Inflammatory macrophage (primary cell): ENCODE data around the gene SLC47A2.

Experiments used
- DNase-seq, 2 donors: peaks; one replicate each; pipeline ENCODE4 v3.0.0-alpha.2; 2020 to 2022

Gene SLC47A2

DNA sequence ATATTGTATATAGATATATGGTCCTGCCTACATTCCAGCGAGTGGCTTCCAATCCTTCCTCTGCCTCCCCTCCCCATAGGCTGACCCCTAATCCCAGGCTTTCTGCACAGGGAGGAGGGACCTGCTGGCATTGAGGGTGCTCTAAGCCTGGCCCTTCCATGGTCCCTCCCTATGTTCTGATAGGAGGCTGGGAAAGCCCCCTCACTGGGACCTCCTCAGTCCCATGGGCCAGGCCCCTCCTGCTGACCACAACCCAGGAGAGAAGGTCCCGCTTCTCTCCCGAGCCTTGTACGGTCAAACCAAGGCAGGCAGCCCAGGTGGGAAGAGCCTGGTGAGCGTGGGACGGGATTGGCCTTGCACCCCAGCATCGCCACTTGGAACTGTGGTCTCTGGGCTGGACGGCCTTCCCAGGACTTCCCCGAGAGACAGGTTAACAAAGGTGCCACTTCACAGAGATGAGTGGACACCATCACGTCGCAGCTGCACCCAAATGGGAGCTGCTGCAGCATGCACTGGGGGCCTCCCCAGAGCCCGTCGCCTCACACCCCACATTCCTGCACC is 30.9 kb upstream of the SLC47A2 start:
- DNase-seq, result no peak

DNA sequence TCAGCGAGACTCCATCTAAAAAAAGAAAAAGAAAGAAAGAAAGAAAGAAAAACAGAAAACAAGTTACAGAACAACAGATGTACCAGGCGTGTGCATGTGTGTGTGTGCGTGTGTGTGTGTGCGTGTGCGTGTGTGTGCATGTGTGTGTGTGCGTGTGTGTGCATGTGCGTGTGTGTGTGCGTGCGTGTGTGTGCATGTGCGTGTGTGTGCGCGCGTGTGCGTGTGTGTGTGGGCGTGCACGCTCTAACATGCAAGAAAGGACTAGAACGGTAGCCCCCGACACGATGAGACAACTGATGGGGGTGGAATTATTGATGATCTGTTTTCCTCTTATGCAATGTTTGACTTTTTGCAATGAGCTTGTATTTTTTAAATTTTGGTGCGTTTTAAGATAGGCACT is 30.1 kb upstream of the SLC47A2 start:
- no peak for DNase-seq

DNA sequence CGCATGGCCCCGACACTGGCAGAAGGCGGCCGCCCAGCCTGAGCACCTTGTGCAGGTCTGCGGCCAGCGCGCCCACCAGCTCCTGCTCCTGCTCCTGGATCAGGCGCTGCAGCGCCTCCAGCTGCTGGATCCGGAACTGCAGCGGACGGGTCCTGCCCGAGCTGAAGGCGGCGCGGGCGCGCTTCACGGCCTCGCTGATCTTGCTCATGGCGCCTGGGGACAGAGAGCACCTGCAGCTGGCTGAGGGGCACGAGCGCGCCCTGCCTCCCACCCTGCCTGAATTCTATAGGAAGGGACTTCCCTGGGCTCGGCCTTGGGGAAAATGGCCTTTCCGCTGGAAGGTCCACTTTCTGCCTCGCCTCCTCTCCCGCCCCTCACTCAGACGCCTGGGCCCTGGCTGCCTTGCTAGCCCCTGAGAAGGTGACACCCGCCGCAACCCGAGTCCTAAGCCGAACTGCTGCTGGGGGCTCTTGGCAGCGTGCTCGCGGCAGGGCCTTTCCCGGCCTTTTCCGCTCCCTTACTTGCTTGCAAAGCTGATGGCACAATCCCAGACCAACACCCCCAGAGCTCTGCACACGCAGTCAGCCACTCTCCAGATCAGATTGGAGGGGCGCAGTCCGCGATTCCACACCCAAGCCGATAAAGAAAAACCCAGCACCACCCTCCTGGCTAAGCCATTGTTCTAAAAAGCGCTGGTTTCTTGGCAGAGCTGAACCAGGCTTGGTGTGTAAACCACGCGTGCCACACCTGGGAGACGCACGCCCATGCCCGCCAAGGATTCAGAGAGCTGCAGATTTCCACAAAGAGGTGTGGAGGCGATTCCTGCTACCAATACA is 28.8 kb upstream of the SLC47A2 start:
- DNase-seq, result peak; percentile 77 to 84

DNA sequence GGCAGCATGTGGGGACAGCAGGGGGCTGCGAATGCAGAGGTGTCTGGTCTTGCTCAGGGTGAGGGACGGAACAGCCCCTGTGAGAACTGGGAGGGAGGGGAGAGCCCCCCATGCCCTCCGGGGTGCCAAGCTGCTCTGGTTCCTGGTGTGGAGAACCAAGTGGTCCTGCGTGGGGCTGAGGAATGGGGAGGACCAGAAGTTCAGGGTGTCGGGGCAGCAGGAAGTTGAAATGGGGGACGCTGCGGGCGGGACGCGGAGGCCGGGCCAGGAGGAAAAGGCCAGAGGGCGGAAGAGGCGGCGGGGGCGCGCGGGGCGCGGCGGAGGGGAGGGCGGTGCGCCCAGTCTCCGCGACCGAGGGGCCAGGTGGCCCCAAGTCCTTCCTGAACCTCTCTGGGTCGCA is 28.1 kb upstream of the SLC47A2 start:
- DNase-seq, result no peak

DNA sequence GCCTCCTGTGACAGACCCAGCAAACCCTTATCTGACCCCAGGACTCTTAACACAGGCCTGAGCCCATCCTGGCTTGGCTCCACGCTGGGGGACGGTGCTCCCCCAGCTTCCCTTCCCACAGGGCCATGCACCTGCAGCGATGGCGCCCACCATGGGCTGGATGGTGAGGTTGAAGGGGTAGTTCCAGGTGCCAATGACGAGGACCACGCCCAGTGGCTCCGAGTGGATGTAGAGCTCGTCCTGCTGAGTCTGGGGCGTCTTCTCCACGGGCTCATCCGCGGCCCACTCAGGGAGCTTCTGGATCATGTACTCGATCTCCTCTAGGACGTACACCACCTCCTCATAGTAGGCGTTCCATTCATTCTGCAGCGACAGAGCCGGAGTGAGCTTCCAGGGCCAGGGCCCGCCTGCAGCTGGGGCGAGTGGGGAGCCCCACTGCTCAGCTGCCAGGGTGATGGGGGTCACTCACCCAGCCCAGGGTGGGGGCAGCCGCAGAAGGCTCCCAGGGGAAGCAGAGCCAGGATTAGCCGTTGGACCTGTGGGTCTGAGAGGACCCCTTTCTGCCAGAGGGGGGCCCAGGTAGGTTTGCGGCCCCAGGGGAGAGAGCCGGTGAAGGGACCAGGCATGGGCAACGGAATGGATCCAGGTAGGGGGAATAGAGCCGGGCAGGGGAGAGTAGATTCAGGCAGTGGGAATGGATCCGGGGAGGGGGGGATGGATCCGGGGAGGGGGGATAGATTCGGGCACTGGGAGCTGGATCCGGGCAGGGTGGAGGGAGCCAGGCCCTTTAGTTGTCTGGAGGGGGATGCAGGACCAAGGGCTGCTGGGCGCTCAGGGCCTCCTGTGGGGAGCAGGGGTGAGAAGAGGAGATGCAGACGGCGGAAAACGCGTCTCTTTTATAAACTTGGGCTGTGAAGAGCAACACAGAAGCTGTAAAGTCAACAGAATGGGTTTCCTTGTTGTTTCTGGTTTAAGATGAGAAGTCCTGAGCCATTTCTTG is 27.0 kb upstream of the SLC47A2 start:
- no peak for DNase-seq

DNA sequence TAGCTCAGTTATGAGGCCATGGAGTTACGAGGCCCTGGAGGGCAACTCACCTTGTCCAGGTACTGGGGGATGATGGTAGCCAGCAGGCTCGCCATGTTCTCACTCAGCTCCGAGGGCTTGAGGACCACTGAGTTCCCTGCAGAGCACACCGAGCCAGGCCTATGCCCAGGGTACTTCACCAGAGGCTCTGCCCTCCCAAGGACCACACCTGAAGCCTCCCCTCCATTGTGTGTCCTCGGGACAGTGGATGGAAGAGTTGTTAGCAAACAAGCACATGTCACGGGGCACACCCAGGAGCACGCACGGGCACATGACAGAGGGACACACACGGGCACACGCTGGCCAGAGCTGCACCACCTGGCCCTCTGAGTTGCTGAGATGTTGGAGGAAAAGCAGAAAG is 26.1 kb upstream of the SLC47A2 start:
- DNase-seq, result no peak

DNA sequence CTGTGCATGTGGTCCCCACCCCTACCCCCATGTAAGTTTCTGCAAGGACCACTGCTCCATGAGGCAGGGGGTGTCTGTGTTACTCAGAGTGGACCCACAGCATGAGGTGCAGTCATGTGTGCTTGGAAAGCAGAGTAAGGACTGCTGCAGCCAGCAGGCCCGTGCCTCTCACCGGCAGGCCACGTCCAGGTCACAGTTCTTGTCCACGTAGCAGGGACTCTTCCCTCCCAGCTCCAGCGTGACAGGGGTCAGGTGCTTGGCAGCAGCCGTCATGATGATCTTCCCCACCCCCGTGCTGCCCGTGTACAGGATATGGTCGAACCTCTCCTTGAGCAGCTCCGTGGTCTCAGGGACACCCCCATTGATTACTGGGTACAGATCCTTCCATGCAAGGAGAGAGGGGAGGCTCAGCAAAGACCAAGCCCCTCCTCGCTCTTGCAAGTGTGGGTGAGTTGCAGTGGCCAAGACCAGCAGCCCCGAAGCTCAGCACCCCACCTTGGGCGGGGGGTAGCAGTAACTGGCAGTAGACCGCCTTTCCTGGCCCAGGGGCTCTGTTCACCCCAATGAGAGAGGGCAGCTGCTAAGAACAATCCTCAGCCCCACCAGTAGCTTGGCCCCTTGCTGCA is 25.6 kb upstream of the SLC47A2 start:
- no peak for DNase-seq

DNA sequence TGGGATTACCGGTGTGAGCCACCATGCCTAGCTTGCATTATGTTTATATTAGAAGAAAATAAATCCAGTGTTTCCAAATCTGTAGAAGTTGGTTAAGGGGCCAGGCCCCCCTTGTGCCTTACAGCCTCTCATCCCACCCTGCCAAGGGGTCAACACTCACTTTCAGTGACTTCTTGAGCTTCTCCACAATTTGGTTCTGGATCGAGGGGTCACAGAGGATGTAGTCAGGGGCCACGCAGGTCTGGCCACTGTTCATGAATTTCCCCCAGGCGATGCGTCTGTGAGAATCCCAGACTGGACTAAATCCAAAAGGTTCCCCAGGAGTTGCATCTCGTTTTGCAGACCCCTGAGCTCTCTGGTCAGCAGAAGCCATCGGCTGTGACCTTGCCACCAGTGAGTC is 24.5 kb upstream of the SLC47A2 start:
- DNase-seq, result no peak

DNA sequence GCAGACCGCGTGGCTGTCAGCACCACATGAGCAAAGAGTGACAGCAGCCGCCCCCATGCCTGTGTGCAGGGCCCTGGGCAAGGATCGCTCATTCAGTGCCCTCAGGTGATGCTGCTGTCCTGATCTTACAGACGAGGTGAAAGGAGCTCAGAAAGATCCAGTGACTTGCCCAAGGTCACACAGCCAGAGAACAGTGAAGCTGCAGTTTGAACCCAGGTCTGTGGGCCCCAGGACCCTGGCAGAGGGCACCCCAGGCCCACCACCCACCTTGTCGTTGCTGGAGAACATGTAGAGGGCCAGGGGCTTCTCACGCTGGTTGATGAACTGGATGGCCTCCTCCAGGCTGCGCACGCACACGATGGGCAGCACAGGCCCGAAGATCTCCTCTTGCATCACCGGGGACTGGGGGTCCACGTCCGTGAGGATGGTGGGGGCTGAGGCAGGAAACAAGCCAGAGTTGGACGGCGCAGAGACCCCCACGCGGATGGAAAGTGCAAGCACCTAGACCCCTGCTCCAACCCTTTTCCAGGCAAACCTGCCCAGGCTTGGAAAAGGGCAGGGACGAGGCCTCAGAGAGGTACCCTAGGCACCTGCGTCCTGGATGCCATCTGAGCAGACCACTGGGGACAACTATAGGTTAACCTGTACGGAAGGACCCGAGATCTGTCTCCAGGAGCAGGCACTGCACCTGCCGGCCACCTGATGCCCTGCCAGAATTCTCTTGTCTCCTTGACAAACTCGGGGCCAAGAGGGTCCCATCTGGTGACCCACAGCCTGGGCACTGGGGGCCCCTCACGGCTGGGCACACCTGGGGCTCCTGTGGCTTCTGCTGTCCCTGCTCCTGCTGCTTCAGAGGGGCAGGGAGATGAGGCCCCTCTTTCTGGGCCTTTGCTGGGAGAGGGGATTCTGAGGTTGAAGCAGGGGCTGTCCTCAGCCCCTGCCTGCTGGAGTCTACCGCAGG is 23.1 kb upstream of the SLC47A2 start:
- DNase-seq, result no peak

DNA sequence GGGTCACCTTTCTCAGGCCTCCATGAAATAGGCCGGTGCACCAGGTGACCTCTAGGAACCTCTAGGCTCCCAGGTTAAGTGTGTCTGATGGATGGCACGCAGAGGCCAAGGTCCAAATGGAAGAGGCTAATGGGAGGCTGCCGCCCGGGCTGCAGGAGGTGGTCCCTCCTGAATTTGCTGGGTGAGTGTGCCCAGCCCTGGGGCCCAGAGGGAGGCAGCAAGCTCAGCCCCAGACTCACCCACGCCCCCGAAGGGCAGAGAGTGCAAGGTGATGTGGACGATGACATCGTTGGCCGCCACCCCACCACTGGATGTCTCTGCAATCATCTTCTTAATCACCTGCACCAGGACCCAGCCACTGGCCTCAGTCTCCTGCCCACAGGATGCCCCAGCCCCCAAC is 22.4 kb upstream of the SLC47A2 start:
- no peak for DNase-seq

DNA sequence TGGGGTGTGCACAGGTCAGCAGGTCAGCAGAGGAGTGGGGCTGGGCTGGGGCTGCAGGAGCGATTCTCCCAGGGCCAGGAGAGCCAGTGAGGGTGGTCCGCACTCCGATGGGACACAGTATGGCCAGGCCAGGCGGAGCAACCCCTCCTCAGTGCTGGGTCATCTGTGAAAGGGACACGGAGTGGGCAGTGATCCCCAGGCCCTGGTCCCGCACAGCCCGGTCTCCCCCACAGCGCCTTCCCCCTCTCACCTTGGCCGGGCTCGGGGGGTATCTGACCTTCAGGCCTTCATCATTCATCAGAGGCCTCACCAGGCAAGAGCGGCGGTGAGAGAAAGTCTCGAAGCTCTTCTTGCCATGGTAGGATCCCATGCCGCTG is 21.7 kb upstream of the SLC47A2 start:
- no peak for DNase-seq

DNA sequence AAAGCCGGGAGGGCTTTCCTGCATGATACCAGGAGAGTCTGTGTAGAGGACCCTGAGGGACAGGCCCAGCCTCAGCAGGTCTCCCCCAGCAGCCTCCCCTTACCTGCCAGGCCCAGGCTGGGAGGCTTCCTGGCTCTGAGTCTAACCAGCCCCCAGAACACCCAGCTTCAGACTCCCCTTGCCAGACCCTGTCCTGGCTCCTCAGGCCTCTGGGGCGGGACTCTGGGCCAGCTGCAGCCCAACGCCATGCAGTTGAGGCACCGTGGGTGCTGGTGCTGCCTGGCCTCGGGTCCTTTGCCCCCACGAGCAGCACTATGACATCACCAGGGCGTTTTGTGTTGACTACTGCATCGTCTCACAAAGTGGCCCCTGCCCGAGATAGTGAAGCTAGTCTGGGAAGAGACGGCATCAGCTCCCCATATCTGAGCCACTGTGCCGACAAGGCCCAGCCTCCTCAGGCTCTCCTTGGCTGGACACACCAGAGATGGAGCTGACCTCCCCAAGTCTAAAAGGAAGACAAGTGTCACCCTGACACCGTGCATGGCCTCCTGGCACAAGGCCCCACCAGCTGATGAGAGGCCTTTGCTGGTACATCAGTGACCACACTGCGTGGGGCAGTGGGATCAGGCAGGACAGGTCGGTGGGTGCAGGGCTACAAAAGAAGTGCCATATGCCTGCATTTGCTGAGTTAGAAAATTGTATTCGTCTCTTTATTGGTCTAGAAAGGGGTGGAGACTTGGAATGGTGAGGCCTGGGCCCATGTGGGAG is 21.1 kb upstream of the SLC47A2 start:
- no peak for DNase-seq

DNA sequence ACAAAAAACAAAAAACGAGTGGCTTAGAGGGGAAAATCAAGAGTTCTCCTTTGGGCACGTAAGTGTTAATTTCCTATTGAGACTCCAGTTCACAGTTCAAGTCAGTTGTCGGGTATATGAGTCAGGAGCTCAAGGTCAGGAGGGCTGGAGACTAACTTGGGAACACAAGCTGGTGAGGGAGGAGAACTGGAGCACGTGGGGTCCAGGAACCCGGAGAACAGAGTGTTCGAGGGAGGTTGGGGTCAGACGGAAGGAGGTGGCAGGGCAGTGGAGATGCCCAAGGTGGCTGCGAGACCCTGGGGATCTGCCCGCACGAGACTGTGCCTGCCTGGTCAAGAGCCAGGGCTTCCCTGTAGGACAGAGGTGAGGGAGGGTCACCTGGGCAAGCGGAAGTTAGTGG is 19.7 kb upstream of the SLC47A2 start:
- no peak for DNase-seq

DNA sequence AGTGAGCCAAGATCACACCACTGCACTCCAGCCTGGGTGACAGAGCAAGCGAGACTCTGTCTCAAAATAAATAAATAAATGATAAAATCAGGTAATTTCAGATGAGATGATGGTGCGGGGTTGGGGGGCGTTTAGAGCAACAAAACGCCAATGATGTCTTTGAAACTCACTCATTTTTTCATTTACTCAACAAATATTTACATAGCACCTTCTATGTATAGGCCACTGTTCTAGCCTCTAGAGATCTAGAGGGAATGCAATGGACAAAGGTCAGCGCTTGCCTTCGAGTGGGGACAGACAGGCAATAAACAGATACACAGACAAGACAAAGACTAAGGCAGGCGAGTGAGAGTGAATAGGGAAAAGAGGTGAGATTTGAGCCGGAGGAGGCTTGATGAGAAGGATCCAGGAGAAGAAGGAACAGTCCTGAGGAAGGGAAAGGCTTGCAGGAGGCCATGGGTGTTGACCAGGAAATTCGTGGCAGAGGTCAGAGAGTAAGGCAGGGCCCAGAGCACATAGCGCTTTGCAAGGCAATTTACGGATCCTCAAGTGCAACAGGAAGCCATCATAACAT is 17.7 kb upstream of the SLC47A2 start:
- no peak for DNase-seq

DNA sequence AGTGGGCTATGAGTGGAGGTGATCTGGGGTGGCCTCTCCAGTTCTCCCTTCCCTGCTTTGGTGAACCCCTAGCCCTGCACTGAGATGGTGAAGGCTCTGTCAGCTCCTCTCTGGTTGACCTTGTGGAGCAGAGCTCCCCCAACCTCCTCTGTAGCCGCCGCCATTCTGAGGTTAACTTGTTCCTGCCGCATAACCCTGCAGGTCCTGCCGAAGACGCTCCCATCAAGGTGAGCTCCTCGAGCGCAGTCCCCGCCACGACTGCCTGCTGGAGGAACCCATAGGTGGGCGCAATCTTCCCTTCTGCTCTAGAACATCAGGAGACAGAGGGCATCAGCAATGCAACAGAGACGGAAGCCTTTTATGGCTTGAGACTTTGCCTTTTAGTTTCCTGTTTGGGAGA is 15.2 kb upstream of the SLC47A2 start:
- DNase-seq, result no peak

DNA sequence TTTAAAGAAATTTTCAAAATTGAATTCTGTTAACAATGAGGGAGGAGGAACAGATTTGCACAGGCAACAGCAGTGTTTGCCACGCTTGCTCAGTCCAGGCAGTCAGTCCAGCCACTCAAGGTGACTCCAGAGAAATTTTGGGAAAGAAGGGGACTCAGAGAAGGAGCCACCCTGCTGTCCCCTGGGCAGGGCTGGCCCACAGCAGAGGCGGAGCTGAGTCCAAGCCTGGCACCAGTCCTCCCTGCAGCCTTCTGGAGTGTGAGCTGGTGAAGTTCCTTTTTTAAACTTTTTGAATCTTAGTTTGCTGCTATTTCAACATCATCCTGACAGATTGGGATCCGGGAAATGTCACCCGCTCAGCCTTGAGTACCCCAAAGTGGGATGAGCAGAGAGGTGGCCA is 14.5 kb upstream of the SLC47A2 start:
- peak; percentile 47 to 48 for DNase-seq

DNA sequence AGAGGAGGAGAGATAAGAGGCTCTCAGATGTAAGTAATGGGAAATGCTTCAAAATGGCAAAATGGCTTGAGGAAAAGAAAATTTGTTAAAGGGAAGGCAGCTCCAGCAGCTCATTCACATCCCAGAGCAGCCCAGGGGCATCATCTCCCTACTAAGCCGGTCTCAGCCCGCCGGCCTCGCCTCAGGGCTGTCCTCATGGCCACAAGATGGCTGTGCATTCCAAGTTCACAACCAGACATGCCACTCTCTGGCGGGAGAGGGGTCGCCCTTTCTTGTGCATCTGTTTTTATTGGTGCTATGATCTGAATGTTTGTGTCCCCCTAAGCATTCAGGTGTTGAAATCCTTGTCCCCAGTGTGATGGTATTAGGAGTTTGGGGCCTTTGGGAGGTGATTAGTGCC is 13.5 kb upstream of the SLC47A2 start:
- no peak for DNase-seq

DNA sequence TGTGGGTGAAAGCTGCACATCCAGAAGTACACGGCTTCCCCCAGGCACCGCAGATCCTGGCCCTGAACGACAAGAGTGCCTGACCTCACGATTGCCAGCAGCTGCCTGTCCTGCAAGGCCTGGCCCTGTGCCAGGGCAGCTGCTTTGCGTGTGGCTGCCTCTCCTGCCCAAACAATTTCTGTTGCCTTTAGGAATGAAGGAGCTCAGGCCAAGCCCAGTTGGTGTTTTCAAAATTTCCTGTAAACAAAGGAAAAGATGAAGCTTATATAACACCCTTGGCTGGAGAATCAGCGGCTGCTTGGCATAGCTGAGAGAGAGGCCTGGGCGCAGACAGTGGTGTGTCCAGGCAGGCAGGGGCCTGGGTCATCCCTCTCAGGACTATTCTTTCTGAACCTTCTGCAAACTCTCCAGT is 11.7 kb upstream of the SLC47A2 start:
- DNase-seq, result peak; percentile 53 to 70

DNA sequence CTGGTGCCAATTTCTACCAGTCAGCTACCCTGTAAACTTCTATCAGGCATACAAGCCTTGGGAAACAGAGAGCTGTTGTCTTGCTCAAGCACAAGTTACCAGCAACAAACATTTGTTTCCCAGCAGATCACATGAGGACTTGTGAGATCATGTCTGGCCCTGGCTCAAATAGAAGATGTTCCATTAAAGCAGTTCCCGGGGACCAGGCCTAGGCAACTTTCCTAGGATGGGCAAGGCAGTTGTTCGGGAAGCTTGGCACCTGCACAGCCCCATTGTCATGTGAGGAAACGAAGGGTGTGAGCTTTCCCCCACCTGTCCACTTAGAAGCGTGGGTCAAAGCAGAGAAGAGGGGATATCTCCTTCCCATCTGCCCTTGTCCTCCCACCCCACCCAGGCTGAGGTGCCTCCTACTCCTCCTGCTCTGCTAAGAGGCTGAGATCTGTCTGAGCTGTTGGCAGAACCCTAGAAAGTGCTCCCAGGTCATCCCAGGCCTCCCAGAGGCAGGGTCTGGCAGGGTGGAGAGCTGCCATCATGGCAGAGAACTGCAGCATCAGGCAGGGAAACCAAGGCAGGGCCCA is 11.2 kb upstream of the SLC47A2 start:
- peak; percentile 87 to 93 for DNase-seq
